Measurements from ENCODE around the gene RFFL.

DNA sequence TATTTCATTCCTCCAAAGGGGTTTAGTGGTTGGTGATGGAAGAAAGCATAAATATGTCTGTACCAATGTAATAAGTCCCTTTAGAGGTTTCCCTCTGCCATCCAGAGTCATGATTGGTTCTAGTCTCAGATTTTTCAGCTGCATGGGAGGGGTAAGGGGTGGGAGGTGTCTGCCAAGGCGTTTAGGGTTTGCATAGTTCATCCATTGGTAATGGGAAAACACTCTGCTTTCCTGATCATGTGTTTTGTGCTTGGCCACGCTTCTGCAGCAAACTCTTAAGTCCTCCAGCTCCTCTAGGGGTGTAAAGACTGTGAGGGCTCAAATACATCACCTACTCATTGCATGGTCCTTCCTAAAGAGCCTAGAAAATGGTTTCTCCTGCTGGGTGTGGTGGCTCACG lies 53.4 kb downstream of the RFFL start:
- TF ChIP-seq, protein P1, sequence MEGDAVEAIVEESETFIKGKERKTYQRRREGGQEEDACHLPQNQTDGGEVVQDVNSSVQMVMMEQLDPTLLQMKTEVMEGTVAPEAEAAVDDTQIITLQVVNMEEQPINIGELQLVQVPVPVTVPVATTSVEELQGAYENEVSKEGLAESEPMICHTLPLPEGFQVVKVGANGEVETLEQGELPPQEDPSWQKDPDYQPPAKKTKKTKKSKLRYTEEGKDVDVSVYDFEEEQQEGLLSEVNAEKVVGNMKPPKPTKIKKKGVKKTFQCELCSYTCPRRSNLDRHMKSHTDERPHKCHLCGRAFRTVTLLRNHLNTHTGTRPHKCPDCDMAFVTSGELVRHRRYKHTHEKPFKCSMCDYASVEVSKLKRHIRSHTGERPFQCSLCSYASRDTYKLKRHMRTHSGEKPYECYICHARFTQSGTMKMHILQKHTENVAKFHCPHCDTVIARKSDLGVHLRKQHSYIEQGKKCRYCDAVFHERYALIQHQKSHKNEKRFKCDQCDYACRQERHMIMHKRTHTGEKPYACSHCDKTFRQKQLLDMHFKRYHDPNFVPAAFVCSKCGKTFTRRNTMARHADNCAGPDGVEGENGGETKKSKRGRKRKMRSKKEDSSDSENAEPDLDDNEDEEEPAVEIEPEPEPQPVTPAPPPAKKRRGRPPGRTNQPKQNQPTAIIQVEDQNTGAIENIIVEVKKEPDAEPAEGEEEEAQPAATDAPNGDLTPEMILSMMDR (IDR thresholded peaks at IDR 0.05): no peak
- TF ChIP-seq POLR2A (IDR thresholded peaks at IDR 0.05): no peak

All from prostate gland (tissue), 2 donors.